Vagina (tissue), 2 donors: Measurements from ENCODE around the gene INPP5K. TPM values are rescaled to one million over a fixed set of nuclear protein-coding genes. Genes with fewer than 3 reads are reported as not detected.

Experiments
- DNase-seq, 2 donors: peaks; one replicate each; pipeline ENCODE4 v3.0.0-alpha.2; 2017; ENCODE audit errors: extremely low spot score in 2 of 2
- H3K27ac ChIP-seq: fragments of 200-600 bp; sonication (generic); one replicate; pipeline ENCODE4 v1.5.1; 2019
- H3K27me3 ChIP-seq: fragments of 200-600 bp; sonication (generic); one replicate; pipeline ENCODE4 v1.5.1; 2019
- H3K36me3 ChIP-seq, 2 donors: fragments of 200-600 bp; sonication (generic); one replicate each; pipeline ENCODE4 v1.5.1; 2017 to 2019
- H3K4me1 ChIP-seq: fragments of 200-600 bp; sonication (generic); one replicate; pipeline ENCODE4 v1.5.1; 2019
- H3K4me3 ChIP-seq, 2 donors: fragments of 200-600 bp; sonication (generic); 1 replicate in 1 of 2; 2 replicates in 1 of 2; pipeline ENCODE4 v1.5.1; 2016 to 2019
- H3K9me3 ChIP-seq: fragments of 200-600 bp; sonication (generic); one replicate; pipeline ENCODE4 v1.5.1; 2019
- POLR2A ChIP-seq, 2 donors: fragments of 450-650 bp; IDR thresholded peaks; one replicate each; pipeline ENCODE4 v1.6.1; 2017; ENCODE audit warnings: antibody characterized with exemption in 2 of 2, mild to moderate bottlenecking in 2 of 2, moderate library complexity in 2 of 2
- POLR2AphosphoS5 ChIP-seq, 2 donors: sonication (generic); formaldehyde crosslinking; IDR thresholded peaks; one replicate each; pipeline ENCODE4 v1.9.0; 2017; ENCODE audit warnings: antibody characterized with exemption in 2 of 2, mild to moderate bottlenecking in 2 of 2, low read depth in 1 of 2; ENCODE audit not compliant: insufficient read depth in 1 of 2
- intact Hi-C: fragments of 100-400 bp; cut with DNase I; formaldehyde crosslinking; loops from one replicate; pipeline ENCODE4 v1.15.1; 2023
- total RNA-seq: library from RNA; depleted of rRNA; stranded (reverse); fragments of >200 nt; gene quantifications from one replicate; pipeline ENCODE4 v1.2.3, GENCODE V29; 2016
- TF ChIP-seq, protein P1 (sequence below), 3 experiments: fragments of 450-650 bp in 2 of 3; fragments of 200-600 bp in 1 of 3; sonication (generic) in 1 of 3; IDR thresholded peaks; one replicate each; pipeline ENCODE4 v1.5.1; 2017 to 2019; ENCODE audit warnings: antibody characterized with exemption in 3 of 3, mild to moderate bottlenecking in 2 of 3, moderate library complexity in 2 of 3

Gene INPP5K
- total RNA-seq, 1 donor from 2014 or later: 96.0 TPM

DNA sequence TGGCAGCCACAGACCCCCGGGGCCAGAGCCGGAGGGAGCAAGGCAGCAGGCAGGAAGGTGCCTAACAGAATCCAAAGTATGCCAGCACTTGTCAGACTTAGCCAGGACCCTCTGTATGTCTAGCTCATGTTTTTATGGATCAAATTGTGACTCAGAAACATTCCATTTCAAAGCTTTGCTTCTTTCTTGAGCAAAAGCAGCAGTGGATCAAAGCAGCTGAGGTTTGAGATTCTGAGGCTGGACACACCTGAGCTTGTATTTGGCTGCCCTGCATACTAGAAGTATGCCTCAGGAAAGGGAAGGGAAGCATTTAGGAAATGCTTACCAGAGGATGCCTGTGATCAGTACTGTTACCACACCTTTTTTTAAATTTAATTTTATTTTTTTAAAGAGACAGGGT lies 18.2 kb downstream of the INPP5K start:
- no peak overlapping the region for H3K27ac ChIP-seq
- H3K36me3 ChIP-seq: peaks cover 0 to 6% of the 10 kb centered on the region in 2 donors
- no peaks in the 10 kb centered on the region for H3K9me3 ChIP-seq
- H3K4me3 ChIP-seq: no peak overlapping the region
- DNase-seq: no peak
- H3K27me3 ChIP-seq: no peaks in the 10 kb centered on the region
- TF ChIP-seq, protein P1, sequence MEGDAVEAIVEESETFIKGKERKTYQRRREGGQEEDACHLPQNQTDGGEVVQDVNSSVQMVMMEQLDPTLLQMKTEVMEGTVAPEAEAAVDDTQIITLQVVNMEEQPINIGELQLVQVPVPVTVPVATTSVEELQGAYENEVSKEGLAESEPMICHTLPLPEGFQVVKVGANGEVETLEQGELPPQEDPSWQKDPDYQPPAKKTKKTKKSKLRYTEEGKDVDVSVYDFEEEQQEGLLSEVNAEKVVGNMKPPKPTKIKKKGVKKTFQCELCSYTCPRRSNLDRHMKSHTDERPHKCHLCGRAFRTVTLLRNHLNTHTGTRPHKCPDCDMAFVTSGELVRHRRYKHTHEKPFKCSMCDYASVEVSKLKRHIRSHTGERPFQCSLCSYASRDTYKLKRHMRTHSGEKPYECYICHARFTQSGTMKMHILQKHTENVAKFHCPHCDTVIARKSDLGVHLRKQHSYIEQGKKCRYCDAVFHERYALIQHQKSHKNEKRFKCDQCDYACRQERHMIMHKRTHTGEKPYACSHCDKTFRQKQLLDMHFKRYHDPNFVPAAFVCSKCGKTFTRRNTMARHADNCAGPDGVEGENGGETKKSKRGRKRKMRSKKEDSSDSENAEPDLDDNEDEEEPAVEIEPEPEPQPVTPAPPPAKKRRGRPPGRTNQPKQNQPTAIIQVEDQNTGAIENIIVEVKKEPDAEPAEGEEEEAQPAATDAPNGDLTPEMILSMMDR (IDR thresholded peaks at IDR 0.05): no peak
- H3K4me1 ChIP-seq: peaks cover 27% of the 10 kb centered on the region
- intact Hi-C loops: no loop called here

DNA sequence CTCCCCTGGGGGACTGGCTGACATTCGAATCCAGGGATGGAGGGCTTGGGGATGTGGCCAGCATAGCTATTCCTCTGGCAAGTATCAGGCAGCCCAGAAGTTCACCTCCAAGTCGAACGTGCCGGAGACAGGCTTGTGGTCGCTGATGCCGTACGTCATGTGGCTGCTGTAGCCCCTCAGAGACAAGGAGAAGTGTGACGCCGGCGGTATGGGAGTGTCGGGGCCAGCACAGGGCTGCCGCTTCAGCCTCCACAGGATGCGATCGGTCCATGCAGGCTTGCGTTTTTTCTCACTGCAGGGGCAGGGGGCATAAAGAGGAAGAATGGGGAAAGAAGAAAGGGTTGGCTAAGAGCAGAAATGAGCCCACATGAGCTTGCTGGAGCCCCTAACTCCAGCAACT lies 18.6 kb downstream of the INPP5K start:
- TF ChIP-seq POLR2A (IDR thresholded peaks at IDR 0.05): no peak
- TF ChIP-seq, protein P1 (IDR thresholded peaks at IDR 0.05): no peak

DNA sequence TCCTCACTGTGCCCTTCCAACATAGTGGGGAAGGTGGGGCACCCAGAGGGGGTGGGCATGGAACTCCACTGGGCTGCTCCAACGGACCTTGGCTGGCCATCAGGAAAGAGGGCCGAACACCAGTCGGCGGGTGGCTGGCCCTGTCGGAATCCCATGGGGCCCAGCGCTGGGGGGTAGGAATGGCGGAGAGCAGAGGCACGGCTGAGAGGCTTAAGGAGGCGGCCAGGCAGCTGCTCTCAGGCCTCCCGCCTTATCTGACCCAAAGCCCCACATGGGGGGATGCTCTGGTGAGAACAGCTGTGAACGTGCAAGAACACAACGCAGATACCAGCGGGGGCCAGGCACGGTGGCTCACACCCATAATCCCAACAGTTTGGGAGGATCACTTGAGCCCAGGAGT lies 19.5 kb downstream of the INPP5K start:
- H3K4me1 ChIP-seq: peaks cover 40% of the 10 kb centered on the region
- H3K9me3 ChIP-seq: no peaks in the 10 kb centered on the region
- H3K27ac ChIP-seq: no peak overlapping the region
- H3K4me3 ChIP-seq: no peak overlapping the region
- no peaks in the 10 kb centered on the region for H3K27me3 ChIP-seq
- intact Hi-C loops: no loop called here
- TF ChIP-seq POLR2AphosphoS5 (IDR thresholded peaks at IDR 0.05; ENCODE audit: insufficient read depth in 1 of 2, low read depth in 1 of 2) (no peak), POLR2A (IDR thresholded peaks at IDR 0.05) (no peak)
- TF ChIP-seq, protein P1 (IDR thresholded peaks at IDR 0.05): no peak
- no peak for DNase-seq
- peaks cover 0 to 6% of the 10 kb centered on the region in 2 donors for H3K36me3 ChIP-seq

More for the DNA sequence above, 18.6 kb downstream of the INPP5K start:
- no peak overlapping the region for H3K4me3 ChIP-seq
- peaks cover 31% of the 10 kb centered on the region for H3K4me1 ChIP-seq
- no peaks in the 10 kb centered on the region for H3K27me3 ChIP-seq
- no peaks in the 10 kb centered on the region for H3K9me3 ChIP-seq
- intact Hi-C loops: no loop called here
- H3K27ac ChIP-seq: no peak overlapping the region
- no peak for DNase-seq
- peaks cover 0 to 6% of the 10 kb centered on the region in 2 donors for H3K36me3 ChIP-seq

DNA sequence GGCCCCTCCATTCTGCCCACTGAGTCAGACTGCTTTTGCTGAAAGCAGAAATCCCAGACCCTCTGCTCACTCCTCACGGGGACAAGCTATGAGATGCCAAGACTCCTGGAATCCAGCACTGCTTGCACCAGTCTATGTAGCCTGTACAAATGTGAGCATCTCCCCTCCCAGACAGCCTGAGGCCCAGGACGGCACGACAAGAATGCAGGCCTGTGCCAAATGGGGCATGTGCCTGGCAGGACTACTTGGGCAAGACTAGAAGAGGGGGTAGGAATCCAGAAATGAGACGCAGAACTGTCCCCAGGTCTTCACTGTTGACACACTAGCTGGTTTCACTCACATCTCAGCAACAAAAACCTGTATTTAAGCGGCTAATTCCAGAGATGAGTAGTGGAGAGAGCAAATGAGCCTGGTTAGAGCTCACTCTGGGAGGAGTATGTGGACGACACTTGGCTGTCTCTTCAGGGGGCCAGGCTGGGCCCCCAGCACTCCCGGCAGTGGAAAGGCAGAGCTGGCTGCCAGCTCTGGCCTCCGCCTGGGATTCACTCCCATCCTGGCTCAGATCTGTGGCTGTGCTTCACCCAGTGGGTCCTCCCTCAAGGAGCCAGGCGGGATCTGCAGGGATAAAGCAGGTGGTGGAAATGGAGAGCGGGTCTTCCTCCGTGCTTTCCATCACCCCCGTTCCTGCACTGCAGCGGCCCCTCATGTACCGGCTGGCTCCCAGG lies 21.0 kb downstream of the INPP5K start:
- Histone ChIP-seq H3K36me3 (peaks cover 0 to 6% of the 10 kb centered on the region in 2 donors), H3K4me1 (peaks cover 46% of the 10 kb centered on the region), H3K27me3 (no peaks in the 10 kb centered on the region), H3K9me3 (no peaks in the 10 kb centered on the region), H3K27ac (peak overlapping the region; percentile 65), H3K4me3 (no peak overlapping the region)
- intact Hi-C loops: no loop called here
- DNase-seq: no peak
- TF ChIP-seq, protein P1 (IDR thresholded peaks at IDR 0.05): no peak
- TF ChIP-seq POLR2A (IDR thresholded peaks at IDR 0.05): no peak
- no peak for TF ChIP-seq POLR2AphosphoS5 (IDR thresholded peaks at IDR 0.05; ENCODE audit: insufficient read depth in 1 of 2, low read depth in 1 of 2)

DNA sequence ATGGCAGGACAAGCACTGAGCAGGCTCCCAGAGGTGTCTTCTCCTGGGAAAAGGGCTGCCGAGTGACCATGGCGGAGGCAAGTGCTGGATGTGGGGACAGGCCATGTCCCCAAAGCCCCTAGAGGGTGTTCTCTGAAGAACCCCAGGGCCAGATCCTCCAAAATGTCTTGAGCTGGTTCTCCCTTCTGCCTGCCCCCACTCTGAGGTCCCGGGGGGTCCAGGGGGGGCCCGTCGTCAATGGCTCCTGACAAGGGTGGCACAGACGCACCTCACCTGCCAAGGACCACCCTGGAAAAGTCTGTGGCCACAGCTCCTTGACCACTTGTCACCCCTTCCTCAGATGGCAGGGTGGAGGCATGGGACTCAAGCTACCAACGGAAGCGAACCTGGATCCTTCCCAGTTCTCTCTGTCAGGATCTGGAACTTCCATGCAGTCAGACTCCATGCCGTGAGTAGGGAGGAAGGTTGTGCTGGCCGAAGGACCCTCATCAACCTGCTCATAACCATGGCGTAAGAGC lies 21.6 kb downstream of the INPP5K start:
- no peak overlapping the region for H3K27ac ChIP-seq
- intact Hi-C loops: no loop called here
- H3K4me1 ChIP-seq: peaks cover 53% of the 10 kb centered on the region
- no peak for TF ChIP-seq POLR2A (IDR thresholded peaks at IDR 0.05)
- TF ChIP-seq POLR2AphosphoS5 (IDR thresholded peaks at IDR 0.05; ENCODE audit: insufficient read depth in 1 of 2, low read depth in 1 of 2): no peak
- TF ChIP-seq, protein P1 (IDR thresholded peaks at IDR 0.05): no peak
- DNase-seq: no peak
- no peaks in the 10 kb centered on the region for H3K27me3 ChIP-seq
- H3K4me3 ChIP-seq: no peak overlapping the region
- peaks cover 0 to 6% of the 10 kb centered on the region in 2 donors for H3K36me3 ChIP-seq
- no peaks in the 10 kb centered on the region for H3K9me3 ChIP-seq
